HEK293 (cell line): ENCODE data around the gene SLC2A9.

Source experiments
- CTCF ChIA-PET: fragments of 350-600 bp; formaldehyde crosslinking; extraction: SDS; loops from one replicate; lab custom pipeline; 2021; ENCODE audit warnings: antibody characterized with exemption; lab: Yijun Ruan, JAX
- POLR2A ChIA-PET: fragments of 300-600 bp; formaldehyde crosslinking; extraction: SDS; loops from one replicate; lab custom pipeline; 2020; ENCODE audit warnings: antibody characterized with exemption, inconsistent platforms; lab: Yijun Ruan, JAX
- H3K27ac ChIP-seq: fragments of 200-500 bp; sonication (Bioruptor generic); 2 replicates; pipeline ENCODE4 v1.5.1; 2014; ENCODE audit warnings: low read depth, low read length, control low read depth, inconsistent platforms; ENCODE audit errors: extremely low read depth
- H3K36me3 ChIP-seq, 2 experiments: fragments of 200-500 bp in 1 of 2; sonication (Bioruptor generic) in 1 of 2; 1 replicate in 1 of 2; 2 replicates in 1 of 2; pipeline ENCODE4 v1.5.1; 2014 to 2017; ENCODE audit warnings: inconsistent platforms in 2 of 2, low read length in 2 of 2; ENCODE audit not compliant: control insufficient read depth in 2 of 2, insufficient read depth in 1 of 2
- H3K4me1 ChIP-seq: fragments of 200-500 bp; sonication (Bioruptor generic); 2 replicates; pipeline ENCODE4 v1.5.1; 2014; ENCODE audit warnings: mild to moderate bottlenecking, low read length, inconsistent platforms; ENCODE audit not compliant: control insufficient read depth, insufficient read depth
- H3K4me3 ChIP-seq: 2 replicates; pipeline ENCODE4 v1.5.1; 2011; ENCODE audit warnings: low read depth, mild to moderate bottlenecking, control low read depth, low read length, moderate library complexity
- H3K9me3 ChIP-seq: fragments of 200-500 bp; sonication (Bioruptor generic); 2 replicates; pipeline ENCODE4 v1.5.1; 2014; ENCODE audit warnings: low read depth, low read length, inconsistent platforms; ENCODE audit not compliant: control insufficient read depth, insufficient read depth
- KLF16 ChIP-seq: fragments of 450-650 bp; formaldehyde crosslinking; IDR thresholded peaks from 2 replicates; pipeline ENCODE4 v1.5.1; 2017; ENCODE audit warnings: missing biosample characterization, missing genetic modification characterization
- ZBTB17 ChIP-seq: fragments of 450-650 bp; formaldehyde crosslinking; IDR thresholded peaks from 2 replicates; pipeline ENCODE4 v1.5.1; 2016; ENCODE audit warnings: missing biosample characterization, missing genetic modification characterization
- ZNF707 ChIP-seq: fragments of 450-650 bp; formaldehyde crosslinking; IDR thresholded peaks from 2 replicates; pipeline ENCODE4 v1.5.1; 2016; ENCODE audit warnings: missing biosample characterization, missing genetic modification characterization
- TF ChIP-seq, protein P1 (sequence below): fragments of 450-650 bp; formaldehyde crosslinking; IDR thresholded peaks from 2 replicates; pipeline ENCODE4 v1.5.1; 2016; ENCODE audit warnings: missing biosample characterization, missing genetic modification characterization
- TF ChIP-seq, protein P2 (sequence below): fragments of 450-650 bp; formaldehyde crosslinking; IDR thresholded peaks from 2 replicates; pipeline ENCODE4 v1.5.1; 2016; ENCODE audit warnings: missing biosample characterization, missing genetic modification characterization, borderline replicate concordance
- TF ChIP-seq, protein P3 (sequence below): fragments of 450-650 bp; formaldehyde crosslinking; IDR thresholded peaks from 2 replicates; pipeline ENCODE4 v1.5.1; 2016; ENCODE audit warnings: missing biosample characterization, missing genetic modification characterization
- TF ChIP-seq, protein P4 (sequence below): fragments of 450-650 bp; formaldehyde crosslinking; IDR thresholded peaks from 2 replicates; pipeline ENCODE4 v1.5.1; 2016; ENCODE audit warnings: missing biosample characterization, missing genetic modification characterization
- TF ChIP-seq, protein P5 (sequence below): fragments of 450-650 bp; formaldehyde crosslinking; IDR thresholded peaks from 2 replicates; pipeline ENCODE4 v1.5.1; 2016; ENCODE audit warnings: missing biosample characterization, missing genetic modification characterization

SLC2A9 gene

DNA sequence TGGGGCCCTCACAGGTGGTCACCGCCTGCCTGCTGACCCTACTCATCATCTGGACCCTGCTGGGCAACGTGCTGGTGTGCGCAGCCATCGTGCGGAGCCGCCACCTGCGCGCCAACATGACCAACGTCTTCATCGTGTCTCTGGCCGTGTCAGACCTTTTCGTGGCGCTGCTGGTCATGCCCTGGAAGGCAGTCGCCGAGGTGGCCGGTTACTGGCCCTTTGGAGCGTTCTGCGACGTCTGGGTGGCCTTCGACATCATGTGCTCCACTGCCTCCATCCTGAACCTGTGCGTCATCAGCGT lies 239.2 kb downstream of the SLC2A9 start:
- Histone ChIP-seq H3K27ac (no peak overlapping the region), H3K4me1 (no peaks in the 10 kb centered on the region), H3K4me3 (no peak overlapping the region), H3K9me3 (no peaks in the 10 kb centered on the region), H3K36me3 (no peaks in the 10 kb centered on the region)
- TF ChIP-seq, protein P1, sequence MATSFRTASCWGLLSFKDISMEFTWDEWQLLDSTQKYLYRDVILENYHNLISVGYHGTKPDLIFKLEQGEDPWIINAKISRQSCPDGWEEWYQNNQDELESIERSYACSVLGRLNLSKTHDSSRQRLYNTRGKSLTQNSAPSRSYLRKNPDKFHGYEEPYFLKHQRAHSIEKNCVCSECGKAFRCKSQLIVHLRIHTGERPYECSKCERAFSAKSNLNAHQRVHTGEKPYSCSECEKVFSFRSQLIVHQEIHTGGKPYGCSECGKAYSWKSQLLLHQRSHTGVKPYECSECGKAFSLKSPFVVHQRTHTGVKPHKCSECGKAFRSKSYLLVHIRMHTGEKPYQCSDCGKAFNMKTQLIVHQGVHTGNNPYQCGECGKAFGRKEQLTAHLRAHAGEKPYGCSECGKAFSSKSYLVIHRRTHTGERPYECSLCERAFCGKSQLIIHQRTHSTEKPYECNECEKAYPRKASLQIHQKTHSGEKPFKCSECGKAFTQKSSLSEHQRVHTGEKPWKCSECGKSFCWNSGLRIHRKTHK (tag by site-specific recombination): no peak
- TF ChIP-seq, protein P2, sequence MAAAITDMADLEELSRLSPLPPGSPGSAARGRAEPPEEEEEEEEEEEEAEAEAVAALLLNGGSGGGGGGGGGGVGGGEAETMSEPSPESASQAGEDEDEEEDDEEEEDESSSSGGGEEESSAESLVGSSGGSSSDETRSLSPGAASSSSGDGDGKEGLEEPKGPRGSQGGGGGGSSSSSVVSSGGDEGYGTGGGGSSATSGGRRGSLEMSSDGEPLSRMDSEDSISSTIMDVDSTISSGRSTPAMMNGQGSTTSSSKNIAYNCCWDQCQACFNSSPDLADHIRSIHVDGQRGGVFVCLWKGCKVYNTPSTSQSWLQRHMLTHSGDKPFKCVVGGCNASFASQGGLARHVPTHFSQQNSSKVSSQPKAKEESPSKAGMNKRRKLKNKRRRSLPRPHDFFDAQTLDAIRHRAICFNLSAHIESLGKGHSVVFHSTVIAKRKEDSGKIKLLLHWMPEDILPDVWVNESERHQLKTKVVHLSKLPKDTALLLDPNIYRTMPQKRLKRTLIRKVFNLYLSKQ (tag by site-specific recombination): no peak
- TF ChIP-seq, protein P3, sequence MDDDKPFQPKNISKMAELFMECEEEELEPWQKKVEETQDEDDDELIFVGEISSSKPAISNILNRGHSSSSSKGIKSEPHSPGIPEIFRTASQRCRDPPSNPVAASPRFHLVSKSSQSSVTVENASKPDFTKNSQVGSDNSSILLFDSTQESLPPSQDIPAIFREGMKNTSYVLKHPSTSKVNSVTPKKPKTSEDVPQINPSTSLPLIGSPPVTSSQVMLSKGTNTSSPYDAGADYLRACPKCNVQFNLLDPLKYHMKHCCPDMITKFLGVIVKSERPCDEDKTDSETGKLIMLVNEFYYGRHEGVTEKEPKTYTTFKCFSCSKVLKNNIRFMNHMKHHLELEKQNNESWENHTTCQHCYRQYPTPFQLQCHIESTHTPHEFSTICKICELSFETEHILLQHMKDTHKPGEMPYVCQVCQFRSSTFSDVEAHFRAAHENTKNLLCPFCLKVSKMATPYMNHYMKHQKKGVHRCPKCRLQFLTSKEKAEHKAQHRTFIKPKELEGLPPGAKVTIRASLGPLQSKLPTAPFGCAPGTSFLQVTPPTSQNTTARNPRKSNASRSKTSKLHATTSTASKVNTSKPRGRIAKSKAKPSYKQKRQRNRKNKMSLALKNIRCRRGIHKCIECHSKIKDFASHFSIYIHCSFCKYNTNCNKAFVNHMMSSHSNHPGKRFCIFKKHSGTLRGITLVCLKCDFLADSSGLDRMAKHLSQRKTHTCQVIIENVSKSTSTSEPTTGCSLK (tag by site-specific recombination): no peak
- TF ChIP-seq, protein P4, sequence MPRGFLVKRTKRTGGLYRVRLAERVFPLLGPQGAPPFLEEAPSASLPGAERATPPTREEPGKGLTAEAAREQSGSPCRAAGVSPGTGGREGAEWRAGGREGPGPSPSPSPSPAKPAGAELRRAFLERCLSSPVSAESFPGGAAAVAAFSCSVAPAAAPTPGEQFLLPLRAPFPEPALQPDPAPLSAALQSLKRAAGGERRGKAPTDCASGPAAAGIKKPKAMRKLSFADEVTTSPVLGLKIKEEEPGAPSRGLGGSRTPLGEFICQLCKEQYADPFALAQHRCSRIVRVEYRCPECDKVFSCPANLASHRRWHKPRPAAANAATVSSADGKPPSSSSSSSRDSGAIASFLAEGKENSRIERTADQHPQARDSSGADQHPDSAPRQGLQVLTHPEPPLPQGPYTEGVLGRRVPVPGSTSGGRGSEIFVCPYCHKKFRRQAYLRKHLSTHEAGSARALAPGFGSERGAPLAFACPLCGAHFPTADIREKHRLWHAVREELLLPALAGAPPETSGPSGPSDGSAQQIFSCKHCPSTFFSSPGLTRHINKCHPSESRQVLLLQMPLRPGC (tag by site-specific recombination): no peak
- no peak for TF ChIP-seq ZBTB17
- TF ChIP-seq KLF16 (tag by site-specific recombination): no peak
- POLR2A ChIA-PET: no interaction called here
- CTCF ChIA-PET: no interaction called here

DNA sequence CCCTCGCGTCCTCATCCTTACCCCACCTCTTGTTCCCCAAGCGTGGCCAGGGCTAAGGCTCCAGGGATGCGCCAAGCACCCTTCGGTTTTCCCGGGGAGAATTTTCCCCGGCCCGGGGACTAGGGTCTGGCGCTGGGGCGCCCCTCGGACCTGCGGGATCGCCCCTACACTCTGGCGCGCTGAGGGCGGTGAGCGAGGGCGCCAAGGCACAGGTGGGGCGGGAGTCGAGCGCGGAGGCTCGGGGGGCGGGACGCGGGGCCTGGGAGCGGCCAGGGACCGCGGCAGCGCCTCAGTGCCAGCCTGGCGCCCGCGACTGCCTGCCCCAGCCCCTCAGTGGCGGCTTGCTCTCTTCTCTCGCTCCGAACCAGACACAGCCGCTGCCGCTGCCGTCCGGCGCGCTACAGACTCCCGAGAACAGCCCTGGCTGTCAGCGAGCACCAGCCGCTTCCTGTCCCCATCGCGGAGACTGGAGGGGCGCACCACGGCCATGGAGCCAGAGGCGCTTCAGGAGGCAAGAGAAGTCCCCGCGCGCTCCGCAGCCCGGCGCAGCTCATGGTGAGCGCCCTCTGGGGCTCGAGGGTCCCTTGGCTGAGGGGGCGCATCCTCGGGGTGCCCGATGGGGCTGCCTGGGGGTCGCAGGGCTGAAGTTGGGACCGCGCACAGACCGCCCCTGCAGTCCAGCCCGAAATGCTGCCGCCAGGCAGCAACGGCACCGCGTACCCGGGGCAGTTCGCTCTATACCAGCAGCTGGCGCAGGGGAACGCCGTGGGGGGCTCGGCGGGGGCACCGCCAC lies 239.8 kb downstream of the SLC2A9 start, which contains the start of gene DRD5:
TSS of gene DRD5 (plus strand) at position 292 of the 793 bp plus-strand sequence. CDS start at position 688, 396 bp downstream.
- no peak within 1 kb of the TSS for H3K4me3 ChIP-seq
- ChIA-PET POLR2A (no interaction called here), CTCF (no interaction called here)

More for the DNA sequence above, 239.8 kb downstream of the SLC2A9 start, which contains the start of gene DRD5:
- no peaks in the 10 kb centered on the region for H3K9me3 ChIP-seq
- H3K4me1 ChIP-seq: no peaks in the 10 kb centered on the region
- no peaks in the 10 kb centered on the region for H3K36me3 ChIP-seq
- no peak within 1 kb of the TSS for H3K27ac ChIP-seq
- no peak for TF ChIP-seq ZNF707
- TF ChIP-seq, protein P5, sequence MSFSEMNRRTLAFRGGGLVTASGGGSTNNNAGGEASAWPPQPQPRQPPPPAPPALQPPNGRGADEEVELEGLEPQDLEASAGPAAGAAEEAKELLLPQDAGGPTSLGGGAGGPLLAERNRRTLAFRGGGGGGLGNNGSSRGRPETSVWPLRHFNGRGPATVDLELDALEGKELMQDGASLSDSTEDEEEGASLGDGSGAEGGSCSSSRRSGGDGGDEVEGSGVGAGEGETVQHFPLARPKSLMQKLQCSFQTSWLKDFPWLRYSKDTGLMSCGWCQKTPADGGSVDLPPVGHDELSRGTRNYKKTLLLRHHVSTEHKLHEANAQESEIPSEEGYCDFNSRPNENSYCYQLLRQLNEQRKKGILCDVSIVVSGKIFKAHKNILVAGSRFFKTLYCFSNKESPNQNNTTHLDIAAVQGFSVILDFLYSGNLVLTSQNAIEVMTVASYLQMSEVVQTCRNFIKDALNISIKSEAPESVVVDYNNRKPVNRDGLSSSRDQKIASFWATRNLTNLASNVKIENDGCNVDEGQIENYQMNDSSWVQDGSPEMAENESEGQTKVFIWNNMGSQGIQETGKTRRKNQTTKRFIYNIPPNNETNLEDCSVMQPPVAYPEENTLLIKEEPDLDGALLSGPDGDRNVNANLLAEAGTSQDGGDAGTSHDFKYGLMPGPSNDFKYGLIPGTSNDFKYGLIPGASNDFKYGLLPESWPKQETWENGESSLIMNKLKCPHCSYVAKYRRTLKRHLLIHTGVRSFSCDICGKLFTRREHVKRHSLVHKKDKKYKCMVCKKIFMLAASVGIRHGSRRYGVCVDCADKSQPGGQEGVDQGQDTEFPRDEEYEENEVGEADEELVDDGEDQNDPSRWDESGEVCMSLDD (tag by site-specific recombination): no peak
